Prostate gland (tissue), 2 donors: ENCODE data around the gene PDS5A. TPM values are rescaled to one million over a fixed set of nuclear protein-coding genes. Genes with fewer than 3 reads are reported as not detected.
"Not testable (repeated sequence)": the region's sequence is repeated elsewhere in the genome, so short reads cannot be mapped to it uniquely, and the experiment has no call there.

ENCODE experiments used
- DNase-seq: peaks from one replicate; pipeline ENCODE4 v3.0.0-alpha.2; 2019; ENCODE audit warnings: low spot score
- H3K27ac ChIP-seq, 2 donors: fragments of 200-600 bp; sonication (generic); 2 replicates each; pipeline ENCODE4 v1.5.1; 2017 to 2019
- H3K27me3 ChIP-seq: fragments of 200-600 bp; sonication (generic); replicated peaks from 2 replicates; pipeline ENCODE4 v1.5.1; 2019; ENCODE audit not compliant: insufficient read depth
- H3K36me3 ChIP-seq, 2 donors: fragments of 200-600 bp; sonication (generic); 1 replicate in 1 of 2; 2 replicates in 1 of 2; pipeline versions ENCODE4 v1.5.1 to v1.8.1; 2017 to 2019
- H3K4me1 ChIP-seq: fragments of 200-600 bp; sonication (generic); replicated peaks from 2 replicates; pipeline ENCODE4 v1.5.1; 2019
- H3K4me3 ChIP-seq, 2 donors: fragments of 200-600 bp; sonication (generic); 2 replicates each; pipeline ENCODE4 v1.5.1; 2017 to 2019
- H3K9me3 ChIP-seq: fragments of 200-600 bp; sonication (generic); 2 replicates; pipeline ENCODE4 v1.5.1; 2017
- CTCF ChIP-seq, 4 experiments: fragments of 200-600 bp in 2 of 4; fragments of 450-650 bp in 2 of 4; sonication (generic) in 2 of 4; IDR thresholded peaks; 1 replicate in 3 of 4; 2 replicates in 1 of 4; pipeline ENCODE4 v1.5.1; 2016 to 2019; ENCODE audit warnings: antibody characterized with exemption in 4 of 4, mild to moderate bottlenecking in 2 of 4, moderate library complexity in 2 of 4
- POLR2A ChIP-seq: fragments of 450-650 bp; IDR thresholded peaks from one replicate; pipeline ENCODE4 v1.6.1; 2016; ENCODE audit warnings: antibody characterized with exemption, mild to moderate bottlenecking
- POLR2AphosphoS5 ChIP-seq: sonication (generic); formaldehyde crosslinking; IDR thresholded peaks from one replicate; pipeline ENCODE4 v1.6.1; 2017; ENCODE audit warnings: antibody characterized with exemption
- WGBS: methylation state at CpG from one replicate; pipeline ENCODE4 v1.1.5; 2018; 5-methylcytosine and 5-hydroxymethylcytosine counted together
- intact Hi-C: fragments of 100-400 bp; cut with DNase I; formaldehyde crosslinking; loops from one replicate; pipeline ENCODE4 v1.14.2; 2022
- total RNA-seq, 2 donors: library from RNA; depleted of rRNA; stranded (reverse); fragments of >200 nt; gene quantifications; one replicate each; pipeline ENCODE4 v1.1.0, GENCODE V29; 2016

Gene PDS5A
- total RNA-seq, 2 donors from 2014 or later, result 55.7 to 57.0 TPM

GRCh38 chr4:39905656-39906055 is 72.1 kb downstream of the PDS5A start:
- H3K9me3 ChIP-seq, result no peaks in the 10 kb centered on the region
- no peaks in the 10 kb centered on the region for H3K36me3 ChIP-seq
- TF ChIP-seq CTCF (IDR thresholded peaks at IDR 0.05) (no peak), POLR2AphosphoS5 (no peak), POLR2A (no peak)

GRCh38 chr4:39905019-39905418 is 72.7 kb downstream of the PDS5A start:
- H3K4me3 ChIP-seq, H3K4me1 ChIP-seq, intact Hi-C loops, DNase-seq, H3K27me3 ChIP-seq, H3K27ac ChIP-seq, H3K9me3 ChIP-seq, H3K36me3 ChIP-seq: not testable (repeated sequence)
- WGBS, result 87% methylated on average over 6 of the region's 6 CpGs

More at GRCh38 chr4:39905656-39906055, 72.1 kb downstream of the PDS5A start:
- Histone ChIP-seq H3K4me1 (no peaks in the 10 kb centered on the region), H3K27ac (no peak overlapping the region), H3K27me3 (no peaks in the 10 kb centered on the region), H3K4me3 (no peak overlapping the region)
- 67% methylated on average over 1 of the region's 1 CpG for WGBS
- intact Hi-C loops, result no loop called here
- no peak for DNase-seq

GRCh38 chr4:39900966-39901365 is 76.7 kb downstream of the PDS5A start:
- peaks cover 4 to 5% of the 10 kb centered on the region in 2 donors for H3K36me3 ChIP-seq
- TF ChIP-seq POLR2A, result no peak
- no peak for TF ChIP-seq POLR2AphosphoS5
- TF ChIP-seq CTCF (IDR thresholded peaks at IDR 0.05), result no peak
- no peak for DNase-seq
- WGBS, result 95% methylated on average over 2 of the region's 2 CpGs
- H3K27ac ChIP-seq, result no peak overlapping the region
- intact Hi-C loops, result no loop called here
- no peaks in the 10 kb centered on the region for H3K4me1 ChIP-seq
- H3K9me3 ChIP-seq, result no peaks in the 10 kb centered on the region
- no peak overlapping the region for H3K4me3 ChIP-seq
- H3K27me3 ChIP-seq, result no peaks in the 10 kb centered on the region

- Histone ChIP-seq H3K9me3 (no peaks in the 10 kb centered on the region), H3K27me3 (no peaks in the 10 kb centered on the region), H3K4me1 (no peaks in the 10 kb centered on the region), H3K27ac (no peak overlapping the region), H3K4me3 (no peak overlapping the region), H3K36me3 (peaks cover 4 to 5% of the 10 kb centered on the region in 2 donors)
- intact Hi-C loops, result no loop called here
- 86% methylated on average over 3 of the region's 3 CpGs for WGBS
- no peak for DNase-seq
- TF ChIP-seq POLR2AphosphoS5 (no peak), POLR2A (no peak), CTCF (IDR thresholded peaks at IDR 0.05) (no peak)
Measured at GRCh38 chr4:39899291-39899690, 78.4 kb downstream of the PDS5A start.

- H3K36me3 ChIP-seq, result peaks cover 4 to 5% of the 10 kb centered on the region in 2 donors
- H3K27ac ChIP-seq, result no peak overlapping the region
- H3K4me1 ChIP-seq, result no peaks in the 10 kb centered on the region
- intact Hi-C loops, result no loop called here
- no peaks in the 10 kb centered on the region for H3K9me3 ChIP-seq
- 93% methylated on average over 1 of the region's 1 CpG for WGBS
- no peak for DNase-seq
- no peak overlapping the region for H3K4me3 ChIP-seq
- no peaks in the 10 kb centered on the region for H3K27me3 ChIP-seq
- TF ChIP-seq POLR2A, result no peak
- no peak for TF ChIP-seq CTCF (IDR thresholded peaks at IDR 0.05)
- TF ChIP-seq POLR2AphosphoS5, result no peak
Measured at GRCh38 chr4:39898015-39898414, 79.7 kb downstream of the PDS5A start.
